COLO829 (cell line): ENCODE data around the gene FHIP1A.

Experiments
- DNase-seq: peaks from one replicate; pipeline ENCODE4 v3.0.0; 2012; ENCODE audit warnings: low spot score

FHIP1A gene

GRCh38 chr4:151458148-151458547 is 49.2 kb downstream of the FHIP1A start:
- no peak for DNase-seq
